H1 (cell line): ENCODE measurements around the gene ZNG1B. TPM values are rescaled to one million over a fixed set of nuclear protein-coding genes. Genes with fewer than 3 reads are reported as not detected.
"Not testable (repeated sequence)": the region's sequence is repeated elsewhere in the genome, so short reads cannot be mapped to it uniquely, and the experiment has no call there.

ENCODE experiments used
- CTCF ChIA-PET: fragments of 300-600 bp; sonication (Branson Sonifier 250); formaldehyde crosslinking; loops from one replicate; lab custom pipeline; 2021; ENCODE audit not compliant: partially characterized antibody; lab: Charles Lee
- POLR2A ChIA-PET: fragments of 300-600 bp; sonication (Branson Sonifier 250); formaldehyde crosslinking; loops from one replicate; lab custom pipeline; 2021; ENCODE audit warnings: inconsistent platforms; ENCODE audit not compliant: partially characterized antibody; lab: Charles Lee
- DNase-seq, 2 experiments: peaks; one replicate each; pipeline versions ENCODE4 v3.0.0 to v3.0.0-alpha.2; 2010 to 2022; ENCODE audit warnings: low spot score in 2 of 2, low read depth in 1 of 2, mixed read lengths in 1 of 2
- FAIRE-seq: peaks from 2 replicates; lab custom pipeline; 2011; peaks lifted over from hg19 to GRCh38; lab: Jason Lieb, UNC
- H2AFZ ChIP-seq: 2 replicates; pipeline ENCODE4 v1.8.1; 2012; ENCODE audit warnings: low read length, inconsistent platforms
- H2AK5ac ChIP-seq: 2 replicates; pipeline ENCODE4 v1.6.1; 2013; ENCODE audit warnings: low read depth, low read length
- H2BK120ac ChIP-seq: replicated peaks from 2 replicates; pipeline ENCODE3; 2013; ENCODE audit warnings: low read depth, low read length, inconsistent platforms
- H2BK12ac ChIP-seq: 2 replicates; pipeline ENCODE4 v1.6.1; 2013; ENCODE audit warnings: low read depth, low read length
- H2BK15ac ChIP-seq: 2 replicates; pipeline ENCODE4 v1.6.1; 2013; ENCODE audit warnings: low read length
- H2BK20ac ChIP-seq: 2 replicates; pipeline ENCODE4 v1.6.1; 2013; ENCODE audit warnings: low read length
- H2BK5ac ChIP-seq: 2 replicates; pipeline ENCODE4 v1.6.1; 2013; ENCODE audit warnings: low read depth, low read length
- H3K14ac ChIP-seq: 2 replicates; pipeline ENCODE4 v1.6.1; 2013; ENCODE audit warnings: inconsistent platforms; ENCODE audit not compliant: insufficient read length
- H3K18ac ChIP-seq: 2 replicates; pipeline ENCODE4 v1.6.1; 2013; ENCODE audit warnings: low read length; ENCODE audit errors: extremely low read depth
- H3K23ac ChIP-seq: 2 replicates; pipeline ENCODE4 v1.6.1; 2013; ENCODE audit warnings: inconsistent platforms; ENCODE audit not compliant: insufficient read length
- H3K23me2 ChIP-seq: 2 replicates; pipeline ENCODE4 v1.6.1; 2013; ENCODE audit warnings: low read depth, low read length
- H3K27ac ChIP-seq: 2 replicates; pipeline ENCODE4 v1.6.1; 2011; ENCODE audit warnings: low read depth, low read length, inconsistent platforms
- H3K27me3 ChIP-seq, 4 experiments: replicated peaks in 1 of 4; 1 replicate in 1 of 4; 2 replicates in 3 of 4; pipeline versions ENCODE4 v1.6.1 to v1.8.1; 2011 to 2013; ENCODE audit warnings: low read length in 3 of 4, mild to moderate bottlenecking in 3 of 4, inconsistent platforms in 2 of 4, mixed read lengths in 2 of 4, moderate library complexity in 1 of 4; ENCODE audit not compliant: control insufficient read depth in 3 of 4, insufficient read depth in 3 of 4; ENCODE audit errors: extremely low read depth in 1 of 4
- H3K36me3 ChIP-seq, 4 experiments: 2 replicates each; pipeline versions ENCODE4 v1.6.1 to v1.8.1; 2011 to 2013; ENCODE audit warnings: mild to moderate bottlenecking in 4 of 4, low read length in 3 of 4, moderate library complexity in 2 of 4, control low read depth in 1 of 4, inconsistent platforms in 1 of 4; ENCODE audit not compliant: insufficient read depth in 4 of 4, control insufficient read depth in 2 of 4
- H3K4ac ChIP-seq: replicated peaks from 2 replicates; pipeline ENCODE3; 2013; ENCODE audit warnings: low read length, low read depth, mixed read lengths, inconsistent platforms; ENCODE audit not compliant: insufficient read length
- H3K4me1 ChIP-seq, 4 experiments: replicated peaks in 1 of 4; 1 replicate in 1 of 4; 2 replicates in 3 of 4; pipeline versions ENCODE4 v1.6.1 to v1.8.1; 2011 to 2013; ENCODE audit warnings: low read length in 3 of 4, inconsistent platforms in 2 of 4, mixed read lengths in 1 of 4; ENCODE audit not compliant: insufficient read depth in 4 of 4, control insufficient read depth in 3 of 4
- H3K4me2 ChIP-seq, 2 experiments: 2 replicates each; pipeline versions ENCODE4 v1.6.1 to v1.8.1; 2011 to 2013; ENCODE audit warnings: low read depth in 2 of 2, low read length in 2 of 2, control low read depth in 1 of 2, inconsistent platforms in 1 of 2, mild to moderate bottlenecking in 1 of 2; ENCODE audit not compliant: insufficient read depth in 1 of 2
- H3K4me3 ChIP-seq, 4 experiments: fragments of 200-600, 300-600 bp in 1 of 4; sonication (generic), shearing (Covaris generic), sonication (Bioruptor Twin) in 1 of 4; 2 replicates each; pipeline versions ENCODE4 v1.5.1 to v1.8.1; 2011 to 2016; ENCODE audit warnings: low read length in 4 of 4, low read depth in 3 of 4, control low read depth in 2 of 4, inconsistent platforms in 2 of 4, mild to moderate bottlenecking in 2 of 4, mixed read lengths in 1 of 4, moderate library complexity in 1 of 4; ENCODE audit not compliant: insufficient read depth in 2 of 4; ENCODE audit errors: extremely low read depth in 1 of 4
- H3K56ac ChIP-seq: replicated peaks from 2 replicates; pipeline ENCODE3; 2013; ENCODE audit warnings: low read depth, mild to moderate bottlenecking, mixed read lengths, low read length, inconsistent platforms; ENCODE audit not compliant: insufficient read length
- H3K79me1 ChIP-seq: 2 replicates; pipeline ENCODE4 v1.6.1; 2013; ENCODE audit warnings: low read depth, low read length, control low read depth
- H3K79me2 ChIP-seq, 2 experiments: 2 replicates each; pipeline versions ENCODE4 v1.6.1 to v1.8.1; 2012 to 2013; ENCODE audit warnings: low read length in 2 of 2, mild to moderate bottlenecking in 2 of 2, inconsistent platforms in 1 of 2; ENCODE audit not compliant: insufficient read depth in 2 of 2, control insufficient read depth in 1 of 2
- H3K9ac ChIP-seq, 4 experiments: replicated peaks in 1 of 4; 1 replicate in 1 of 4; 2 replicates in 3 of 4; pipeline versions ENCODE4 v1.6.1 to v1.8.1; 2011 to 2013; ENCODE audit warnings: low read depth in 3 of 4, low read length in 3 of 4, control low read depth in 2 of 4, mild to moderate bottlenecking in 2 of 4, moderate library complexity in 2 of 4, inconsistent platforms in 1 of 4; ENCODE audit errors: extremely low read depth in 1 of 4
- H3K9me3 ChIP-seq, 2 experiments: 2 replicates each; pipeline versions ENCODE4 v1.6.1 to v1.8.1; 2012 to 2013; ENCODE audit warnings: mild to moderate bottlenecking in 2 of 2, moderate library complexity in 2 of 2, control low read depth in 1 of 2, inconsistent platforms in 1 of 2, low read depth in 1 of 2, low read length in 1 of 2, mixed read lengths in 1 of 2; ENCODE audit not compliant: insufficient read depth in 2 of 2
- H4K20me1 ChIP-seq, 2 experiments: replicated peaks in 1 of 2; 2 replicates each; pipeline versions ENCODE3 to v1.8.1; 2011 to 2013; ENCODE audit warnings: inconsistent platforms in 2 of 2, low read length in 2 of 2, mild to moderate bottlenecking in 1 of 2; ENCODE audit not compliant: insufficient read depth in 2 of 2, control insufficient read depth in 1 of 2
- H4K5ac ChIP-seq: 2 replicates; pipeline ENCODE4 v1.6.1; 2013; ENCODE audit warnings: low read length, low read depth, mixed read lengths, inconsistent platforms; ENCODE audit not compliant: insufficient read length
- H4K8ac ChIP-seq: 2 replicates; pipeline ENCODE4 v1.8.0; 2013; ENCODE audit warnings: mild to moderate bottlenecking, moderate library complexity, low read length, inconsistent platforms; ENCODE audit not compliant: insufficient read depth; ENCODE audit errors: extremely low read depth
- H4K91ac ChIP-seq: replicated peaks from 2 replicates; pipeline ENCODE3; 2013; ENCODE audit warnings: low read length, mixed read lengths, inconsistent platforms; ENCODE audit not compliant: insufficient read length
- WGBS, 2 experiments: shearing (Covaris generic) in 1 of 2; methylation state at CpG; one replicate each; pipeline versions ENCODE4 v1.1.6 to v1.1.7; 2013 to 2015; ENCODE audit warnings: low lambda C conversion rate in 2 of 2, mixed read lengths in 2 of 2, inconsistent platforms in 1 of 2, low coverage in 1 of 2, missing lambda C conversion rate in 1 of 2; ENCODE audit not compliant: insufficient replicate concordance in 2 of 2, insufficient coverage in 1 of 2, insufficient read length in 1 of 2; ENCODE audit errors: extremely low coverage in 1 of 2, missing lambda C conversion rate in 1 of 2; 5-methylcytosine and 5-hydroxymethylcytosine counted together
- polyA plus RNA-seq, 7 experiments: library from polyadenylated mRNA; depleted of rRNA in 3 of 7; stranded (reverse) in 5 of 7; unstranded in 2 of 7; fragments of >200 nt in 5 of 7; fragments of 200-250 nt in 2 of 7; gene quantifications; 1 replicate in 5 of 7; 2 replicates in 1 of 7; 4 replicates in 1 of 7; pipeline versions ENCODE4 v1.2.1 to v1.2.3, GENCODE V29; 2011 to 2013; ENCODE audit warnings: missing spikeins in 2 of 7, mixed read lengths in 2 of 7
- total RNA-seq: library from RNA; stranded (reverse); fragmentation: NEBNext Ultra II Directional; extraction: Animal tissue kit (Norgen Biotek cat#: 25700); gene quantifications from 2 replicates; pipeline ENCODE4 v1.2.1, GENCODE V29; 2021

The ZNG1B gene
- total and polyA plus RNA-seq, 2 of the 8 experiments (the other 6 are each of a cell fraction or from before 2014, with no cell fraction given), result 12.8 to 32.7 TPM

- H4K8ac ChIP-seq, H3K9me3 ChIP-seq, H3K23ac ChIP-seq, H3K4me1 ChIP-seq, POLR2A ChIA-PET, H2BK120ac ChIP-seq, H3K27ac ChIP-seq, H4K91ac ChIP-seq, H3K23me2 ChIP-seq, H2AK5ac ChIP-seq, H4K5ac ChIP-seq, DNase-seq, FAIRE-seq, H2BK12ac ChIP-seq, H3K4me3 ChIP-seq, H3K79me1 ChIP-seq, H3K36me3 ChIP-seq, H3K79me2 ChIP-seq, H2BK15ac ChIP-seq, CTCF ChIA-PET, H2BK20ac ChIP-seq, H2BK5ac ChIP-seq, H3K18ac ChIP-seq, H3K4ac ChIP-seq, H3K9ac ChIP-seq, H4K20me1 ChIP-seq, H3K4me2 ChIP-seq, H3K14ac ChIP-seq, H2AFZ ChIP-seq, H3K56ac ChIP-seq: not testable (repeated sequence)
- H3K27me3 ChIP-seq, result peaks cover 4 to 16% (median 13%) of the 10 kb centered on the region in 4 experiments; a peak in 6 of 7 replicates
- 57% methylated on average over 13 of the region's 13 CpGs; no CpG with 5 or more reads in 1 of the 2 experiments for WGBS, 2 experiments
These were observed 59.0 kb downstream of the ZNG1B start for GRCh38 chr2:113496527-113496926.

GRCh38 chr2:113498365-113498764 lies 60.9 kb downstream of the ZNG1B start, which contains the start of gene FOXD4L1:
TSS of gene FOXD4L1 (plus strand) at chr2:113498665. CDS start at chr2:113499257, 592 bp downstream.
- H3K18ac ChIP-seq, H3K79me1 ChIP-seq, H2BK12ac ChIP-seq, H3K23ac ChIP-seq, H3K4ac ChIP-seq, H3K79me2 ChIP-seq, H3K27ac ChIP-seq, CTCF ChIA-PET, H2AFZ ChIP-seq, H2BK15ac ChIP-seq, H2BK120ac ChIP-seq, FAIRE-seq, H2BK20ac ChIP-seq, H4K8ac ChIP-seq, H3K4me1 ChIP-seq, POLR2A ChIA-PET, H3K9ac ChIP-seq, H4K91ac ChIP-seq, H2BK5ac ChIP-seq, H2AK5ac ChIP-seq, H4K5ac ChIP-seq, H3K36me3 ChIP-seq, DNase-seq, H3K56ac ChIP-seq, H3K14ac ChIP-seq, H3K23me2 ChIP-seq, H3K9me3 ChIP-seq, H4K20me1 ChIP-seq: not testable (repeated sequence)
- 0% methylated on average over 1 of the region's 4 CpGs; no CpG with 5 or more reads in 1 of the 2 experiments for WGBS, 2 experiments
- H3K4me2 ChIP-seq, result 0 out of 4 replicates have a peak within 1 kb of the TSS, but pooled peaks of 1 of the 2 experiments have one; percentile 50
- peaks cover 14 to 32% (median 28%) of the 10 kb centered on the region in 4 experiments; a peak in 6 of 7 replicates for H3K27me3 ChIP-seq
- 0 out of 8 replicates have a peak within 1 kb of the TSS, but pooled peaks of 1 of the 4 experiments have one; percentile 24 for H3K4me3 ChIP-seq
